Gastroesophageal sphincter (tissue), 3 donors: Measurements from ENCODE around the gene LDLRAD3.

Experiments used
- CTCF ChIP-seq, 4 experiments: fragments of 200-600 bp in 2 of 4; fragments of 450-650 bp in 2 of 4; sonication (generic) in 1 of 4; IDR thresholded peaks; one replicate each; pipeline ENCODE4 v1.5.1; 2017 to 2019; ENCODE audit warnings: antibody characterized with exemption in 4 of 4, mild to moderate bottlenecking in 2 of 4, moderate library complexity in 2 of 4
- EP300 ChIP-seq: sonication (generic); formaldehyde crosslinking; IDR thresholded peaks from one replicate; pipeline ENCODE4 v1.6.1; 2017; ENCODE audit warnings: antibody characterized with exemption, mild to moderate bottlenecking
- POLR2A ChIP-seq, 2 donors: fragments of 450-650 bp; IDR thresholded peaks; one replicate each; pipeline ENCODE4 v1.6.1; 2017; ENCODE audit warnings: antibody characterized with exemption in 2 of 2, mild to moderate bottlenecking in 2 of 2, moderate library complexity in 1 of 2
- POLR2AphosphoS5 ChIP-seq: sonication (generic); formaldehyde crosslinking; IDR thresholded peaks from one replicate; pipeline ENCODE4 v1.6.1; 2017; ENCODE audit warnings: antibody characterized with exemption

- TF ChIP-seq POLR2A (IDR thresholded peaks at IDR 0.05) (no peak), CTCF (IDR thresholded peaks at IDR 0.05) (no peak), EP300 (no peak), POLR2AphosphoS5 (no peak)
These were observed 6.2 kb downstream of the LDLRAD3 start for GRCh38 chr11:35950082-35950481.
